Mesendoderm (in vitro differentiated cells): ENCODE results near the gene KCNJ11.

ENCODE experiments used
- DNase-seq: peaks from one replicate; pipeline ENCODE4 v3.0.0; 2013
- H2AK5ac ChIP-seq: 2 replicates; pipeline ENCODE4 v1.6.1; 2013; ENCODE audit warnings: low read length, inconsistent platforms
- H2BK120ac ChIP-seq: 2 replicates; pipeline ENCODE4 v1.6.1; 2013; ENCODE audit warnings: low read depth, mild to moderate bottlenecking, low read length, moderate library complexity, mixed read lengths
- H2BK15ac ChIP-seq: replicated peaks from 2 replicates; pipeline ENCODE4 v1.6.1; 2013; ENCODE audit warnings: low read depth, mild to moderate bottlenecking, moderate library complexity
- H2BK5ac ChIP-seq: 2 replicates; pipeline ENCODE4 v1.6.1; 2013; ENCODE audit warnings: low read length, inconsistent platforms
- H3K18ac ChIP-seq: 2 replicates; pipeline ENCODE4 v1.6.1; 2013; ENCODE audit warnings: mild to moderate bottlenecking, low read length, mixed read lengths
- H3K23ac ChIP-seq: one replicate; pipeline ENCODE4 v1.6.1; 2013; ENCODE audit warnings: low read length
- H3K27ac ChIP-seq: 2 replicates; pipeline ENCODE4 v1.5.1; 2013; ENCODE audit warnings: low read depth, mild to moderate bottlenecking, inconsistent platforms, low read length, moderate library complexity
- H3K27me3 ChIP-seq: 2 replicates; pipeline ENCODE4 v1.6.1; 2013; ENCODE audit warnings: low read length, control low read depth, mild to moderate bottlenecking, inconsistent platforms; ENCODE audit not compliant: insufficient read depth, poor library complexity
- H3K36me3 ChIP-seq: 2 replicates; pipeline ENCODE4 v1.6.1; 2013; ENCODE audit warnings: low read length, inconsistent platforms; ENCODE audit not compliant: control insufficient read depth, insufficient read depth
- H3K4ac ChIP-seq: one replicate; pipeline ENCODE4 v1.6.1; 2013; ENCODE audit warnings: low read depth, mild to moderate bottlenecking, low read length, moderate library complexity
- H3K4me1 ChIP-seq: 2 replicates; pipeline ENCODE4 v1.6.1; 2013; ENCODE audit warnings: low read depth, low read length, inconsistent platforms; ENCODE audit not compliant: control insufficient read depth
- H3K4me2 ChIP-seq: 2 replicates; pipeline ENCODE4 v1.6.1; 2013; ENCODE audit warnings: low read length
- H3K4me3 ChIP-seq: 2 replicates; pipeline ENCODE4 v1.5.1; 2013; ENCODE audit warnings: mild to moderate bottlenecking, low read length
- H3K56ac ChIP-seq: one replicate; pipeline ENCODE4 v1.6.1; 2013; ENCODE audit warnings: low read length
- H3K79me1 ChIP-seq: 2 replicates; pipeline ENCODE4 v1.6.1; 2013; ENCODE audit warnings: low read length, inconsistent platforms
- H3K79me2 ChIP-seq: 2 replicates; pipeline ENCODE4 v1.6.1; 2013; ENCODE audit warnings: mild to moderate bottlenecking, low read length; ENCODE audit not compliant: control insufficient read depth, insufficient read depth
- H3K9ac ChIP-seq: 2 replicates; pipeline ENCODE4 v1.6.1; 2013; ENCODE audit warnings: low read length, inconsistent platforms
- H4K5ac ChIP-seq: one replicate; pipeline ENCODE4 v1.6.1; 2013; ENCODE audit warnings: low read length
- H4K8ac ChIP-seq: one replicate; pipeline ENCODE4 v1.6.1; 2013; ENCODE audit warnings: low read depth, mild to moderate bottlenecking, control low read depth, low read length, moderate library complexity
- WGBS: extraction: QIAGEN DNeasy Blood & Tissue Kit; methylation state at CpG from one replicate; pipeline ENCODE4 v1.1.7; 2013; ENCODE audit warnings: low lambda C conversion rate, missing lambda C conversion rate; ENCODE audit not compliant: insufficient coverage; ENCODE audit errors: extremely low coverage; 5-methylcytosine and 5-hydroxymethylcytosine counted together

Gene KCNJ11

DNA sequence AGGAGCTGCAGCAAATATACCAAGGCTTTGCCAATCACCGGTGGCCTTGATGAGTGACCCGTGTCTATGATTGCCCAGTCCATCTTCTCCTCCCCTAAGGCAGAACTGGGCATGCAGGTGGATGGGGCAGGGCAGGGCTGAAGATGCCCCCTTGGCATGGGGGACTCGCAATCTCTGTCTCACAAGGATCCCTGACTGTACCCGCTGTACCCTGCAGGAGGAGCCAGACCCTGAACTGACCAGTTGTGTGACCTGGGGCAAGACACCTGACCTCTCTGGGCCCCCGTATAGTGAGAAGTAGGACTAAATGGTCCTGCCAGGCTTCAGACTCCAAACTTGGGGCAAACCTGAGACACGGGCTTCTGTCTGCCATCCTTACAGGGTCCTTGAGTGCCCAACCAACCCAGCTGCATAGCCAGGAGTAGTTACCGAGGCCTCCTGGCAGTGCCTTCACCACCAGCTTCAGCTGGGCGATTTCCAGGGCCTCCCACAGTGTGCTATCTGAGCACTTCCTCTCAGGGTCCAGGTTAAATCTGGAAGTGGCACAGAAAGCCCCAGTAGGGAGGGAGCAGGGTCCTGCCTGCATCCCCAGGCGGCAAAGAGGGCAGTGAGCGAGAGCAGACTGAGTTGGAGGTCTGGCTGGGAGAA is 6.4 kb upstream of the KCNJ11 start:
- no CpG with 5 or more reads among the region's 10 CpGs for WGBS
- Histone ChIP-seq H3K18ac (no peak overlapping the region), H3K36me3 (no peaks in the 10 kb centered on the region), H3K4me3 (no peak overlapping the region), H3K9ac (no peak overlapping the region), H3K4ac (no peak overlapping the region), H3K56ac (no peak overlapping the region), H3K27ac (no peak overlapping the region), H4K5ac (no peak overlapping the region), H3K79me1 (no peaks in the 10 kb centered on the region), H3K4me2 (no peak overlapping the region), H3K27me3 (no peaks in the 10 kb centered on the region), H2BK15ac (no peak overlapping the region), H2AK5ac (no peak overlapping the region), H2BK5ac (no peak overlapping the region), H3K4me1 (no peaks in the 10 kb centered on the region), H2BK120ac (no peak overlapping the region), H3K23ac (no peak overlapping the region), H3K79me2 (no peaks in the 10 kb centered on the region), H4K8ac (no peak overlapping the region)
- DNase-seq, result no peak

GRCh38 chr11:17393472-17393871 is 5.0 kb upstream of the KCNJ11 start:
- Histone ChIP-seq H4K5ac (no peak overlapping the region), H3K9ac (no peak overlapping the region), H2AK5ac (no peak overlapping the region), H3K27me3 (no peaks in the 10 kb centered on the region), H3K27ac (no peak overlapping the region), H3K4ac (no peak overlapping the region), H2BK15ac (no peak overlapping the region), H3K36me3 (no peaks in the 10 kb centered on the region), H3K4me3 (no peak overlapping the region), H3K4me2 (no peak overlapping the region), H3K79me1 (no peaks in the 10 kb centered on the region), H4K8ac (no peak overlapping the region), H2BK5ac (no peak overlapping the region), H3K56ac (no peak overlapping the region), H3K18ac (no peak overlapping the region), H2BK120ac (no peak overlapping the region), H3K4me1 (no peaks in the 10 kb centered on the region), H3K79me2 (no peaks in the 10 kb centered on the region), H3K23ac (no peak overlapping the region)
- no CpG with 5 or more reads among the region's 6 CpGs for WGBS
- DNase-seq, result no peak

DNA sequence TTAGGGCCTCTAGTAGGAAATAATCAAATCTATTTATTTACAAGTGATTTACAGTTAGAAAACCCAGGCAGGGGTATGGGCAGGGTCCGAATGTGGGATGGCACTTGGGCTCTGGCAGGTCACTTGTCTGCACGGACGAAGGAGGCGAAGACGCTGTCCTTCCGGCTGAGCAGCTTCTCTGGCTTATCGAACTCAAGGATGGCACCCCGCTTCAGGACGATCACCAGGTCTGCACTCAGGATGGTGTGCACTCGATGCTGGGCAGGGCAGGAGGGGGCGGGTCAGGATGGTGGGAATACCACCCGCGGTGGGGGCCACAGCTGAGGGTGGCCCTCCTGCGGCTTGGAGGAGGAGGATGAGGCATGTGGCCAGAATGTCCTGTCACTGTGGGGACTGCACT is 4.4 kb upstream of the KCNJ11 start:
- Histone ChIP-seq H2BK15ac (no peak overlapping the region), H3K4me1 (no peaks in the 10 kb centered on the region), H4K5ac (no peak overlapping the region), H4K8ac (no peak overlapping the region), H2AK5ac (no peak overlapping the region), H3K79me2 (no peaks in the 10 kb centered on the region), H3K27ac (no peak overlapping the region), H3K9ac (no peak overlapping the region), H3K4me2 (no peak overlapping the region), H3K79me1 (no peaks in the 10 kb centered on the region), H3K27me3 (no peaks in the 10 kb centered on the region), H3K23ac (no peak overlapping the region), H3K56ac (no peak overlapping the region), H3K36me3 (no peaks in the 10 kb centered on the region), H3K4ac (no peak overlapping the region), H2BK120ac (no peak overlapping the region), H3K18ac (no peak overlapping the region), H3K4me3 (no peak overlapping the region), H2BK5ac (no peak overlapping the region)
- DNase-seq, result no peak
- no CpG with 5 or more reads among the region's 14 CpGs for WGBS

GRCh38 chr11:17391493-17392355 is 3.3 kb upstream of the KCNJ11 start:
- Histone ChIP-seq H3K4me1 (no peaks in the 10 kb centered on the region), H3K56ac (no peak overlapping the region), H3K79me2 (no peaks in the 10 kb centered on the region), H4K5ac (no peak overlapping the region), H3K36me3 (no peaks in the 10 kb centered on the region), H2BK15ac (no peak overlapping the region), H3K18ac (no peak overlapping the region), H3K4me3 (no peak overlapping the region), H3K27ac (no peak overlapping the region), H3K4me2 (no peak overlapping the region), H3K27me3 (no peaks in the 10 kb centered on the region), H3K9ac (no peak overlapping the region), H2BK5ac (no peak overlapping the region), H3K23ac (no peak overlapping the region), H4K8ac (no peak overlapping the region), H2BK120ac (no peak overlapping the region), H3K79me1 (no peaks in the 10 kb centered on the region), H2AK5ac (no peak overlapping the region), H3K4ac (no peak overlapping the region)
- no CpG with 5 or more reads among the region's 3 CpGs for WGBS
- DNase-seq, result no peak

DNA sequence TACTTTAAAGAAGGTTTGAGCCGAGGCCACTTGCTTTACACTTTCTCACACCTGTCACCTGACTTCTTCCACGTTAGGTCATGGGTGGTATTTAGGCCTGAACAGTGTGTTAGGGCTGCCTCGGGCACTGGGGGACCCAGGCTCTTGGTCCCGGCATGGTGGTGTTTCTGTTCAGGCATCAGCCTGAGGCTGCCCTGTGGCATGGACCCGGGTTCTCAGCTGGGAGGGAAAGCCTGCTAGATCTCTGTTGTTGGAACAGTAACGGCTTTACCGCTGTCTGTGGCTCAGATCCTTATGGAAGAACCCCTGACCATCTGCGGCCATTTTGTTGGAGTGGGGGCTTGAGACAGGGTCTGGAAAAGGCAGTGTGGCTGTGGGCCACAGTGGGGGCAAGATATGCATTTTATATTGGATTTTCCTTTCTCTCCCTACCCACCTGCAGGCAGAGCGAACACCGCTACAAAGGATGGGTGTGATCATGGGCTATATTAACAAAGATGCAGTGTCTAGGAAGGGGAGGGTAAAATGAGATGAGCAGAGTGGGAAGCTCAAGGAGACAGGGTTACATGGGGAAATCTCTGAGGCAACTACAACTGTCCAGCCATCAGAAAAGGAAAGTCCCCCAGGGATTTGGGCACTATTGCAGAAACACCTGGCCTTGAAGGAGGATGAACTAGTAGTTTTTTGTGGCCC is 1.6 kb upstream of the KCNJ11 start:
- H2BK15ac ChIP-seq, result no peak overlapping the region
- no peak overlapping the region for H4K8ac ChIP-seq
- H3K23ac ChIP-seq, result no peak overlapping the region
- no peak overlapping the region for H3K4me3 ChIP-seq
- H3K79me2 ChIP-seq, result no peaks in the 10 kb centered on the region
- no peak overlapping the region for H2BK5ac ChIP-seq
- no peaks in the 10 kb centered on the region for H3K27me3 ChIP-seq
- no peak overlapping the region for H4K5ac ChIP-seq
- H3K18ac ChIP-seq, result no peak overlapping the region
- no peak overlapping the region for H2BK120ac ChIP-seq
- DNase-seq, result no peak
- no peak overlapping the region for H3K4ac ChIP-seq
- H3K9ac ChIP-seq, result no peak overlapping the region
- no peak overlapping the region for H3K27ac ChIP-seq
- WGBS, result no CpG with 5 or more reads among the region's 10 CpGs
- no peak overlapping the region for H3K4me2 ChIP-seq
- H3K4me1 ChIP-seq, result no peaks in the 10 kb centered on the region
- no peak overlapping the region for H3K56ac ChIP-seq
- no peaks in the 10 kb centered on the region for H3K79me1 ChIP-seq
- H2AK5ac ChIP-seq, result no peak overlapping the region
- H3K36me3 ChIP-seq, result no peaks in the 10 kb centered on the region
